ENCODE measurements around the gene PTPRD.

DNA sequence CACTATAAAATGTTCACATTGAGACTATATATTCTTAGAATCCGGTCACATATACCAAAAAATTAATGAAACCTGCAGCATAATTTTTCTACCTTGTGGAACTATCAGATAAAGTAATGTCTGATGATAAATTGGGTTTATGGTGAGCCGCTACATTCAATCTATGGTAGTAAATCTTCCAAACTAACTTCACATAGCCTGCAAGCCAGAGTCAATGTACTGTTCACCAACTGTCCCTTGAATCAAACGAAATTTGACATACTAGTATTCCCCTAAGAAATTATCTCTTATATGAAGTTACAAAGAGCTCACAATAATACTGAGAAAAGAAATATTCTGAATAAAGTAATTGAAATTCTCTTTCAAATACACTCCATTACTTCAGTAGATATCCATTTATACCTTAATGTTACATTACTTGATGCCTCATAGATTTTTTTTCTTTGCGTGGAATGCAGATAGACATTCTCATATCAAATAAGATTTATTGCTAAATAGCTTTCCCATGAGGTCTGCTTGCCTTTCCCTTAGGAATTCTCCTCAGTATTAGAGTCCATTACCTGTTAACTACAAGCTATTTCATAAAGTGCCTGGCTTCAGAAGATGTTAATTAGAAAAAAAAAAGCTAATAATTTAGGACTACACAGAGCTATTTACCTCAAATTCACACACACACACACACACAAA is 169.5 kb downstream of the PTPRD start:
- TF ChIP-seq FOXP1 (CRISPR knock-in tag; IDR thresholded peaks at IDR 0.05; ENCODE audit: borderline replicate concordance) (no peak), TP53 (CRISPR knock-in tag; IDR thresholded peaks at IDR 0.05) (no peak), JUN (CRISPR knock-in tag; IDR thresholded peaks at IDR 0.05) (no peak), MYBL2 (CRISPR knock-in tag; IDR thresholded peaks at IDR 0.05) (no peak), IRF2 (CRISPR knock-in tag; IDR thresholded peaks at IDR 0.05; ENCODE audit: borderline replicate concordance, low read depth) (no peak)
- TF ChIP-seq, protein P1, sequence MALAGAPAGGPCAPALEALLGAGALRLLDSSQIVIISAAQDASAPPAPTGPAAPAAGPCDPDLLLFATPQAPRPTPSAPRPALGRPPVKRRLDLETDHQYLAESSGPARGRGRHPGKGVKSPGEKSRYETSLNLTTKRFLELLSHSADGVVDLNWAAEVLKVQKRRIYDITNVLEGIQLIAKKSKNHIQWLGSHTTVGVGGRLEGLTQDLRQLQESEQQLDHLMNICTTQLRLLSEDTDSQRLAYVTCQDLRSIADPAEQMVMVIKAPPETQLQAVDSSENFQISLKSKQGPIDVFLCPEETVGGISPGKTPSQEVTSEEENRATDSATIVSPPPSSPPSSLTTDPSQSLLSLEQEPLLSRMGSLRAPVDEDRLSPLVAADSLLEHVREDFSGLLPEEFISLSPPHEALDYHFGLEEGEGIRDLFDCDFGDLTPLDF (CRISPR knock-in tag; IDR thresholded peaks at IDR 0.05) = no peak
- TF ChIP-seq, protein P2, sequence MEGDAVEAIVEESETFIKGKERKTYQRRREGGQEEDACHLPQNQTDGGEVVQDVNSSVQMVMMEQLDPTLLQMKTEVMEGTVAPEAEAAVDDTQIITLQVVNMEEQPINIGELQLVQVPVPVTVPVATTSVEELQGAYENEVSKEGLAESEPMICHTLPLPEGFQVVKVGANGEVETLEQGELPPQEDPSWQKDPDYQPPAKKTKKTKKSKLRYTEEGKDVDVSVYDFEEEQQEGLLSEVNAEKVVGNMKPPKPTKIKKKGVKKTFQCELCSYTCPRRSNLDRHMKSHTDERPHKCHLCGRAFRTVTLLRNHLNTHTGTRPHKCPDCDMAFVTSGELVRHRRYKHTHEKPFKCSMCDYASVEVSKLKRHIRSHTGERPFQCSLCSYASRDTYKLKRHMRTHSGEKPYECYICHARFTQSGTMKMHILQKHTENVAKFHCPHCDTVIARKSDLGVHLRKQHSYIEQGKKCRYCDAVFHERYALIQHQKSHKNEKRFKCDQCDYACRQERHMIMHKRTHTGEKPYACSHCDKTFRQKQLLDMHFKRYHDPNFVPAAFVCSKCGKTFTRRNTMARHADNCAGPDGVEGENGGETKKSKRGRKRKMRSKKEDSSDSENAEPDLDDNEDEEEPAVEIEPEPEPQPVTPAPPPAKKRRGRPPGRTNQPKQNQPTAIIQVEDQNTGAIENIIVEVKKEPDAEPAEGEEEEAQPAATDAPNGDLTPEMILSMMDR (IDR thresholded peaks at IDR 0.05) = no peak
- TF ChIP-seq, protein P3, sequence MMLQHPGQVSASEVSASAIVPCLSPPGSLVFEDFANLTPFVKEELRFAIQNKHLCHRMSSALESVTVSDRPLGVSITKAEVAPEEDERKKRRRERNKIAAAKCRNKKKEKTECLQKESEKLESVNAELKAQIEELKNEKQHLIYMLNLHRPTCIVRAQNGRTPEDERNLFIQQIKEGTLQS (CRISPR knock-in tag; conservative IDR thresholded peaks at IDR 0.05) = no peak
- TF ChIP-seq, protein P4, sequence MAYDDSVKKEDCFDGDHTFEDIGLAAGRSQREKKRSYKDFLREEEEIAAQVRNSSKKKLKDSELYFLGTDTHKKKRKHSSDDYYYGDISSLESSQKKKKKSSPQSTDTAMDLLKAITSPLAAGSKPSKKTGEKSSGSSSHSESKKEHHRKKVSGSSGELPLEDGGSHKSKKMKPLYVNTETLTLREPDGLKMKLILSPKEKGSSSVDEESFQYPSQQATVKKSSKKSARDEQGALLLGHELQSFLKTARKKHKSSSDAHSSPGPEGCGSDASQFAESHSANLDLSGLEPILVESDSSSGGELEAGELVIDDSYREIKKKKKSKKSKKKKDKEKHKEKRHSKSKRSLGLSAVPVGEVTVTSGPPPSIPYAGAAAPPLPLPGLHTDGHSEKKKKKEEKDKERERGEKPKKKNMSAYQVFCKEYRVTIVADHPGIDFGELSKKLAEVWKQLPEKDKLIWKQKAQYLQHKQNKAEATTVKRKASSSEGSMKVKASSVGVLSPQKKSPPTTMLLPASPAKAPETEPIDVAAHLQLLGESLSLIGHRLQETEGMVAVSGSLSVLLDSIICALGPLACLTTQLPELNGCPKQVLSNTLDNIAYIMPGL (CRISPR knock-in tag; IDR thresholded peaks at IDR 0.05) = no peak
- TF ChIP-seq, protein P5, sequence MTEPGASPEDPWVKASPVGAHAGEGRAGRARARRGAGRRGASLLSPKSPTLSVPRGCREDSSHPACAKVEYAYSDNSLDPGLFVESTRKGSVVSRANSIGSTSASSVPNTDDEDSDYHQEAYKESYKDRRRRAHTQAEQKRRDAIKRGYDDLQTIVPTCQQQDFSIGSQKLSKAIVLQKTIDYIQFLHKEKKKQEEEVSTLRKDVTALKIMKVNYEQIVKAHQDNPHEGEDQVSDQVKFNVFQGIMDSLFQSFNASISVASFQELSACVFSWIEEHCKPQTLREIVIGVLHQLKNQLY (CRISPR knock-in tag; IDR thresholded peaks at IDR 0.05) = no peak
